GM12865 (cell line): ENCODE results near the gene EFHC1.
"Not testable (repeated sequence)": the region's sequence is repeated elsewhere in the genome, so short reads cannot be mapped to it uniquely, and the experiment has no call there.

Source experiments
- DNase-seq: peaks from one replicate; pipeline ENCODE4 v3.0.0; 2010; ENCODE audit warnings: low read depth
- H3K4me3 ChIP-seq: 2 replicates; pipeline ENCODE4 v1.5.1; 2011; ENCODE audit warnings: mild to moderate bottlenecking, low read depth, low read length, control low read depth
- TF ChIP-seq, protein P1 (sequence below): IDR thresholded peaks from 2 replicates; pipeline ENCODE4 v1.5.1; 2011; ENCODE audit warnings: low read length, control low read depth, low read depth, inconsistent platforms; ENCODE audit not compliant: insufficient read depth; ENCODE audit errors: missing control alignments

Gene EFHC1

DNA sequence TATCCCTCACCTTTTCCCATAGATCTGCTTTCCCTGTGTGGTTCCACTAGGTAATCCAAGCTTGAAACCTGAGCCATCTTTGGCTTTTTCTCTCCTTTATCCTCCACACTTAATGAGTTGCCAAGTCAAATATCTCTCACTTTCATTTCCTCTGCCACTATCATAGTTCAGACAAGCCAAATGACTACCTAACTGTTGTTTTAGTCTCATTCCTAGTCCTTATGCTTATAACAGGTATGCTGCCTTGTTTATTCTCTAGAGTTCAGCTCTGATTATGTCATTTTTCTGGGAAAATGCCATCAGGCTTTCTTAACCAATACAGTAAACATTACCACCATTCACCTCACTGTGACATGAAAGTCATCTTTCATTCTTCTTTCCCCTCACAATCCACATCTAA, 6.5 kb downstream of the EFHC1 start:
- H3K4me3 ChIP-seq, result no peak overlapping the region
- no peak for DNase-seq
- TF ChIP-seq, protein P1, sequence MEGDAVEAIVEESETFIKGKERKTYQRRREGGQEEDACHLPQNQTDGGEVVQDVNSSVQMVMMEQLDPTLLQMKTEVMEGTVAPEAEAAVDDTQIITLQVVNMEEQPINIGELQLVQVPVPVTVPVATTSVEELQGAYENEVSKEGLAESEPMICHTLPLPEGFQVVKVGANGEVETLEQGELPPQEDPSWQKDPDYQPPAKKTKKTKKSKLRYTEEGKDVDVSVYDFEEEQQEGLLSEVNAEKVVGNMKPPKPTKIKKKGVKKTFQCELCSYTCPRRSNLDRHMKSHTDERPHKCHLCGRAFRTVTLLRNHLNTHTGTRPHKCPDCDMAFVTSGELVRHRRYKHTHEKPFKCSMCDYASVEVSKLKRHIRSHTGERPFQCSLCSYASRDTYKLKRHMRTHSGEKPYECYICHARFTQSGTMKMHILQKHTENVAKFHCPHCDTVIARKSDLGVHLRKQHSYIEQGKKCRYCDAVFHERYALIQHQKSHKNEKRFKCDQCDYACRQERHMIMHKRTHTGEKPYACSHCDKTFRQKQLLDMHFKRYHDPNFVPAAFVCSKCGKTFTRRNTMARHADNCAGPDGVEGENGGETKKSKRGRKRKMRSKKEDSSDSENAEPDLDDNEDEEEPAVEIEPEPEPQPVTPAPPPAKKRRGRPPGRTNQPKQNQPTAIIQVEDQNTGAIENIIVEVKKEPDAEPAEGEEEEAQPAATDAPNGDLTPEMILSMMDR, result no peak

GRCh38 chr6:52433294-52433693, 13.2 kb downstream of the EFHC1 start:
- not testable (repeated sequence) for H3K4me3 ChIP-seq, DNase-seq

DNA sequence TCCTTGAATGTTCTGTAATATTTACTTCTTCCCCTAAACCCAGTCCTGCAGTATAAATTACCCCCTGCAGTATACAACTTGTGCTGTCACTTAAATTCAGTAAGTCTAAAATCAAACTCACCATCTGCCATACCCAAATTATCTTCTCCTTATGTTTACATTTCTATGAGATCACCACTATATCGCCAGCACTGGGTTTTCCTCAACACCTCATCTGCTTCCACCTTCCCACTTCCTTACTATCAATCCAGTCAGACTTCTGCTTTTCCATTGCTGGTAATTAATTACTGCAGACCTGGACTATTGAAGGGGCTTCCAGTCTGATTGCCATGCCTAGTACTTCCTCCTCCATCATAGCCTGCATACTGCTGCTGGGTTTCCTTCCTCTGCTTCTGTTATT, 15.2 kb downstream of the EFHC1 start:
- TF ChIP-seq, protein P1, result no peak
- no peak overlapping the region for H3K4me3 ChIP-seq
- no peak for DNase-seq

DNA sequence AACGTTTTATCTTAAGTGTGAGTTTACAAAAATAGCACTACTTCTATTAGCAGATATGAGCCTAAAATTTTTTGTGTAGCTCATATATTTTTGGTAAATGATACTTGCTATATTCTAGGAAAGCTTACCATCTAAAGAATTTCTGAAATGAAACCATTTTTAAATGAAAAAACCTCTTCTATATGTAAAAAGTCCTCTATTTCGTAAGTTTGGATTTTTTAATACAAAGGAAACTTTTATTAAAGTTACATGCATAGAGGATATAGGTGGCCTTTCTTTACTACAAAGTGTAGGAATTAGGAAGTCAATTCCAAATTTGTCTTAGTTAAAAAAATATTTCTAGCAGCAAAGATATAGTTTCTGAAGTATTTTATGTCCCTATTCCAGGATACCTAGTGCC, 18.8 kb downstream of the EFHC1 start:
- TF ChIP-seq, protein P1, result no peak
- no peak for DNase-seq
- no peak overlapping the region for H3K4me3 ChIP-seq

DNA sequence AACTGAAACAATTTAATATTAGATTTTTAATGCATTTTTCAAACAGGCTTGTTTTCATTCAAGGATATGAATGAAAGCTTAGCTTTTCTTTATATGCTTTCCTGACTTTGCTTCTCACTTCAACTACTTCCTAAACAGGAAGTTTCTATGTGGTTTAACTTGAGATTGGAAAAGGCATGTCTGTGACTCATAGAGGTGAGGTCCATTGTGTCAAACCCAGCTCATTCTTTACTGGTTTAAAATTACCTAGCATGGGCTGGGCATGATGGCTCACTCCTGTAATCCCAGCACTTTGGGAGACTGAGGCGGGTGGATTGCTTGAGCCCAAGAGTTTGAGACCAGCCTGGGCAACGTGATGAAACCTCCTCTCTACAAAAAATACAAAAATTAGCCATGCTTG, 34.4 kb downstream of the EFHC1 start:
- no peak for DNase-seq
- no peak overlapping the region for H3K4me3 ChIP-seq
- TF ChIP-seq, protein P1, result no peak

DNA sequence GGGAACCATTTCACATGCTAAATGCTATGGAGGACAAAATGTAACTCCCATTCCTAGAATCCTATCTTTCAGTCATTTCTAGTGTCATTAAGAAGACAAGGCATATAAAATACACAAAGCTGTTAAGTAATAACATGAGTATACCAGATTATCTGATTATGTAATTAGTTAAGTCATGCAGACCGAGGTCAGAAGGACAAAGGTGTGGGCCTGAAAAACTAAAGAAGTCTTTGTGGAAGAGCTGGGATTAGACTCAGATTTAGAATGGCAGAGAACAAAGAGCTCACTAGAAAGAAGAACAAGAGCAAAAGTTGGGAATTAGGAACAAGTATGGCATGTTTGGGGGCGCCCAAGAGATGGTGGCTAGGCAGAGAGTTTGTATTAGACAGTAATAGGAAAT, 37.0 kb downstream of the EFHC1 start:
- H3K4me3 ChIP-seq, result no peak overlapping the region
- no peak for DNase-seq
- TF ChIP-seq, protein P1, result no peak

DNA sequence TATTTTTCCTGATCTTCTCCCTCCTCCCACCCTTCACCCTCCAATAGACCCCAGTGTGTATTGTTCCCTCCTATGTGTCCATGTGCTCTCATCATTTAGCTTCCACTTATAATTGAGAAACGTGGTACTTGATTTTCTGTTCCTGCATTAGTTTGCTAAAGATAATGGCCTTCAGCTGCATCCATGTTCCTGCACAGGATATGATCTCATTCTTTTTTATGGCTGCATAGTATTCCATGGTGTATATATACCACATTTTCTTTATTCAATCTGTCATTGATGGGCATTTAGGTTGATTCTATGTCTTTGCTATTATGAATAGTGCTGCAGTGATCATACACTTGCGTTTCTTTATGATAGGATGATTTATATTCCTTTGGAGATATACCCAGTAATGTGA, 41.1 kb downstream of the EFHC1 start:
- DNase-seq, H3K4me3 ChIP-seq: not testable (repeated sequence)

DNA sequence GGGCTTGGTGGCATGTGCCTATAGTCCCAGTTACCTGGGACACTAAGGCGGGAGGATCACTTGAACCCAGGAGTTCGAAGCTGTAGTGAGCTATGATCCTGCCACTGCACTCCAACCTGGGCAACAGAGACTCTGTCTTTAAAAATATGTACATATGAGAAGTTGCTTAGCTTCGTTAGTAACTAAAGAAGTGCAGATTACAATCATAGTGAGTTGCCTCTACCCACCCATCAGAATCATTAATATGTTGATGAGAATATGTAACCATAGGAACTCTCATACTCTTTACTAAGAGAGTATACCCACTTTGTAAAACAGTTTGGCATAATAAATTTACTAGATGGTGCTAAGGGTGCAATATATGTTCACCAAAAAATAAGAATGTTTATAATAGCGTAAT, 54.0 kb downstream of the EFHC1 start:
- no peak overlapping the region for H3K4me3 ChIP-seq
- TF ChIP-seq, protein P1, result no peak

More for the DNA sequence above, 54.0 kb downstream of the EFHC1 start:
- no peak for DNase-seq
